ENCODE results near the gene TBL1XR1.

TBL1XR1 gene

GRCh38 chr3:177197041-177197726 lies at the start of gene TBL1XR1:
TBL1XR1 (minus strand) TSS chr3:177197482; CDS start chr3:177064977, 132,505 bp downstream.
- DNase-seq = peak; percentile 88

- no peak for DNase-seq
Measured at GRCh38 chr3:177245250-177245649, 48.0 kb upstream of the TBL1XR1 start.

- no peak for DNase-seq
Measured at GRCh38 chr3:177244606-177245005, 47.3 kb upstream of the TBL1XR1 start.

- no peak for DNase-seq
Measured at GRCh38 chr3:177238686-177239216, 41.5 kb upstream of the TBL1XR1 start.

GRCh38 chr3:177237206-177237605 lies 39.9 kb upstream of the TBL1XR1 start:
- DNase-seq = no peak

GRCh38 chr3:177236704-177237103 lies 39.4 kb upstream of the TBL1XR1 start:
- no peak for DNase-seq

GRCh38 chr3:177234121-177234520 lies 36.8 kb upstream of the TBL1XR1 start:
- DNase-seq = no peak

- no peak for DNase-seq
Measured at GRCh38 chr3:177231242-177231641, 34.0 kb upstream of the TBL1XR1 start.

GRCh38 chr3:177230641-177231040 lies 33.4 kb upstream of the TBL1XR1 start:
- no peak for DNase-seq

- DNase-seq = no peak
Measured at GRCh38 chr3:177229791-177230190, 32.5 kb upstream of the TBL1XR1 start.

- no peak for DNase-seq
Measured at GRCh38 chr3:177228601-177229190, 31.4 kb upstream of the TBL1XR1 start.

- no peak for DNase-seq
Measured at GRCh38 chr3:177224414-177224813, 27.1 kb upstream of the TBL1XR1 start.

- DNase-seq = no peak
Measured at GRCh38 chr3:177221744-177222143, 24.5 kb upstream of the TBL1XR1 start.

- no peak for DNase-seq
Measured at GRCh38 chr3:177220136-177220974, 23.1 kb upstream of the TBL1XR1 start.

- no peak for DNase-seq
Measured at GRCh38 chr3:177213801-177214535, 16.7 kb upstream of the TBL1XR1 start.

- DNase-seq = no peak
Measured at GRCh38 chr3:177212756-177213155, 15.5 kb upstream of the TBL1XR1 start.

GRCh38 chr3:177212278-177212610 lies 15.0 kb upstream of the TBL1XR1 start:
- no peak for DNase-seq

GRCh38 chr3:177211503-177212277 lies 14.4 kb upstream of the TBL1XR1 start:
- peak; percentile 81 for DNase-seq

- no peak for DNase-seq
Measured at GRCh38 chr3:177210744-177211502, 13.6 kb upstream of the TBL1XR1 start.

- DNase-seq = no peak
Measured at GRCh38 chr3:177209509-177209908, 12.2 kb upstream of the TBL1XR1 start.

GRCh38 chr3:177208781-177209180 lies 11.5 kb upstream of the TBL1XR1 start:
- no peak for DNase-seq
